Measurements from ENCODE around the gene MAP2K5. TPM values are rescaled to one million over a fixed set of nuclear protein-coding genes. Genes with fewer than 3 reads are reported as not detected.
A peak's percentile ranks its signal among the peaks of the same experiment; 100 is the strongest.

MAP2K5 gene
- total RNA-seq, 1 experiment from 2014 or later: 15.0 TPM

DNA sequence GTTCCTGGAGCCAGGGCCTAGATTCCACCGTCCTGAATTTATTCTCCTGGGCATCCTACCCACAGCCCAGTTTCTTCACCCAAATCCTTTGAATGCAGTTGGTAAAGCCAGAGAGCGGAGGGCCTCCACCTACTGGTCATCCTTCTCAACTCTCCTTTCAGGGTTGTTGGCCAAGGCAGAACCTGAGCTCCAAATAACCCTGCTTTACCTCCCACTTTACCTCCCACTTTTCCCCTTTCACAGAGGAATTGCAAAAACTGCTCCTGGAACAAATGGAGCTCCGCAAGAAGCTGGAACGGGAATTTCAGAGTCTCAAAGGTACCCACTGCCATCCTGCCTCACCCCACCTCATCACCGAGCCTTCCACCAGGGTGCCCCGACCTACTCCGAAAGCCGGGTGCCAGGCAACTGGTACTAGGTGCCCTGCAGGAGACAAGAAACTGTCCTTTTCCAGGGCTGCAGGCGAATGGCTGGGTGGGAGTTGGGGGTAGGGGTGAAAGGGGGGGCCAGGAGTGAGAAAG lies 289.6 kb downstream of the MAP2K5 start:
- Histone ChIP-seq H3K9me3 (ENCODE audit: control insufficient read depth, low read depth, low read length) (no peaks in the 10 kb centered on the region), H4K5ac (ENCODE audit: insufficient read length, low read depth, low read length) (no peak overlapping the region), H3K79me2 (ENCODE audit: insufficient read depth, low read length) (no peaks in the 10 kb centered on the region), H2BK120ac (ENCODE audit: low read depth, low read length, poor library complexity, severe bottlenecking) (no peak overlapping the region), H3K18ac (ENCODE audit: insufficient read length, low read depth, low read length) (no peak overlapping the region), H4K91ac (ENCODE audit: insufficient read length, low read depth, low read length) (no peak overlapping the region), H3K56ac (ENCODE audit: insufficient read length, low read depth, low read length) (no peak overlapping the region), H3K4me1 (ENCODE audit: insufficient read depth, low read length) (peaks cover 7% of the 10 kb centered on the region; the same call in 1 of the 2 replicates), H2BK5ac (ENCODE audit: insufficient read length, low read length) (no peak overlapping the region), H2BK20ac (ENCODE audit: low read depth, low read length, poor library complexity, severe bottlenecking) (no peak overlapping the region), H4K8ac (replicated peaks; ENCODE audit: insufficient read length, low read depth, low read length) (no peak overlapping the region), H3K4ac (ENCODE audit: low read depth, low read length) (no peak overlapping the region), H3K23me2 (ENCODE audit: insufficient read length, low read depth, low read length, poor library complexity, severe bottlenecking) (peaks cover 16% of the 10 kb centered on the region), H3K27me3 (ENCODE audit: insufficient read depth, low read length) (peaks cover 92% of the 10 kb centered on the region), H2AK5ac (ENCODE audit: insufficient read length, low read length) (no peak overlapping the region), H3K27ac (ENCODE audit: insufficient read length, low read depth, low read length) (no peak overlapping the region), H3T11ph (ENCODE audit: low read length) (no peak overlapping the region), H2BK12ac (ENCODE audit: insufficient read length, low read depth, low read length) (no peak overlapping the region), H3K14ac (ENCODE audit: insufficient read depth, low read length) (no peak overlapping the region), H3K79me1 (ENCODE audit: insufficient read depth, low read depth, low read length, poor library complexity, severe bottlenecking) (no peaks in the 10 kb centered on the region), H2BK15ac (ENCODE audit: low read depth, low read length) (no peak overlapping the region), H3K9ac (ENCODE audit: extremely low read depth, insufficient read length, low read length) (no peak overlapping the region), H2AFZ (ENCODE audit: low read length) (no peak overlapping the region), H3K23ac (ENCODE audit: insufficient read length, low read depth, low read length) (no peak overlapping the region), H3K4me2 (ENCODE audit: insufficient read depth, insufficient read length, low read length) (peak overlapping the region; percentile 77), H4K20me1 (ENCODE audit: control insufficient read depth, insufficient read depth, insufficient read length) (no peaks in the 10 kb centered on the region)
- no peak overlapping the region; a peak in 2 of 5 replicates for H3K4me3 Mint-ChIP-seq
- no CpG with 5 or more reads among the region's 9 CpGs for WGBS (ENCODE audit: extremely low coverage, insufficient read length, low lambda C conversion rate)
- H3K36me3 Mint-ChIP-seq (ENCODE audit: insufficient read depth in 1 of 3, low read depth in 3 of 3): no peaks in the 10 kb centered on the region; a peak in 2 of 7 replicates
- TF ChIP-seq, protein P1, sequence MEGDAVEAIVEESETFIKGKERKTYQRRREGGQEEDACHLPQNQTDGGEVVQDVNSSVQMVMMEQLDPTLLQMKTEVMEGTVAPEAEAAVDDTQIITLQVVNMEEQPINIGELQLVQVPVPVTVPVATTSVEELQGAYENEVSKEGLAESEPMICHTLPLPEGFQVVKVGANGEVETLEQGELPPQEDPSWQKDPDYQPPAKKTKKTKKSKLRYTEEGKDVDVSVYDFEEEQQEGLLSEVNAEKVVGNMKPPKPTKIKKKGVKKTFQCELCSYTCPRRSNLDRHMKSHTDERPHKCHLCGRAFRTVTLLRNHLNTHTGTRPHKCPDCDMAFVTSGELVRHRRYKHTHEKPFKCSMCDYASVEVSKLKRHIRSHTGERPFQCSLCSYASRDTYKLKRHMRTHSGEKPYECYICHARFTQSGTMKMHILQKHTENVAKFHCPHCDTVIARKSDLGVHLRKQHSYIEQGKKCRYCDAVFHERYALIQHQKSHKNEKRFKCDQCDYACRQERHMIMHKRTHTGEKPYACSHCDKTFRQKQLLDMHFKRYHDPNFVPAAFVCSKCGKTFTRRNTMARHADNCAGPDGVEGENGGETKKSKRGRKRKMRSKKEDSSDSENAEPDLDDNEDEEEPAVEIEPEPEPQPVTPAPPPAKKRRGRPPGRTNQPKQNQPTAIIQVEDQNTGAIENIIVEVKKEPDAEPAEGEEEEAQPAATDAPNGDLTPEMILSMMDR (conservative IDR thresholded peaks at IDR 0.05): peak; percentile 61
- peaks cover 3 to 4% of the 10 kb centered on the region in 2 experiments; a peak in 4 of 5 replicates for H3K9me3 Mint-ChIP-seq
- no peak overlapping the region for H3K27ac Mint-ChIP-seq
- H3K27me3 Mint-ChIP-seq (ENCODE audit: low read depth): peaks cover 96% of the 10 kb centered on the region
- peak; percentile 65 for DNase-seq
- peaks cover 33 to 50% of the 10 kb centered on the region in 2 experiments for H3K4me1 Mint-ChIP-seq
